RWPE1 (cell line): ENCODE data around the gene PYGO2.

Experiments used
- CTCF ChIA-PET: fragments of 350-600 bp; sonication (Branson Sonifier 250); formaldehyde crosslinking; extraction: SDS; loops from one replicate; lab custom pipeline; 2021; lab: Yijun Ruan, JAX
- POLR2A ChIA-PET: fragments of 400-600 bp; formaldehyde crosslinking; extraction: SDS; loops from one replicate; lab custom pipeline; 2020; ENCODE audit warnings: antibody characterized with exemption; ENCODE audit not compliant: low non-redundant PET; lab: Yijun Ruan, JAX
- DNase-seq: peaks from one replicate; pipeline ENCODE4 v3.0.0; 2012; ENCODE audit warnings: low spot score
- H3K27ac ChIP-seq: fragments of 450-650 bp; 2 replicates; pipeline ENCODE4 v1.5.1; 2017
- CTCF ChIP-seq: fragments of 450-650 bp; conservative IDR thresholded peaks from 2 replicates; pipeline ENCODE4 v1.5.1; 2017; ENCODE audit warnings: low read depth, mild to moderate bottlenecking

The PYGO2 gene

GRCh38 chr1:154955718-154956543 lies 5.7 kb downstream of the PYGO2 start, which contains the start of gene PBXIP1:
TSS of gene PBXIP1 (minus strand) at chr1:154956099. CDS start at chr1:154953721, 2,378 bp downstream.
- DNase-seq = peak; percentile 98
- peak within 1 kb of the TSS; percentile 80 for H3K27ac ChIP-seq
- POLR2A ChIA-PET = interaction anchor here (0.6 to 0.7 kb wide), 3 partner anchors 10 to 29 kb away, joined by 3 to 4 read pairs (median 3); partner anchors contain the start of gene SHC1
- TF ChIP-seq CTCF = peak; percentile 52
- CTCF ChIA-PET = interaction anchor here (0.7 to 1.3 kb wide), 5 partner anchors 34 to 136 kb away, joined by 3 to 5 read pairs (median 4); partner anchors contain the start of gene LENEP

- peak overlapping the region; percentile 80 for H3K27ac ChIP-seq
- ChIA-PET CTCF (interaction anchor here (0.7 to 1.3 kb wide), 3 partner anchors 38 to 137 kb away, joined by 3 to 4 read pairs (median 4); partner anchors contain the start of gene LENEP), POLR2A (interaction anchor here (0.6 to 0.7 kb wide), 3 partner anchors 9 to 30 kb away, joined by 3 to 4 read pairs (median 3); partner anchors contain the start of gene SHC1)
- TF ChIP-seq CTCF = no peak
- DNase-seq = no peak
Measured at GRCh38 chr1:154955039-154955717, 6.4 kb downstream of the PYGO2 start.

- no peak for DNase-seq
- H3K27ac ChIP-seq = no peak overlapping the region
- POLR2A ChIA-PET = no interaction called here
- no peak for TF ChIP-seq CTCF
- CTCF ChIA-PET = interaction anchor here (0.6 kb wide), 1 partner anchor 1008 kb away, joined by 3 read pairs; the partner anchor contains the start of gene DENND4B
Measured at GRCh38 chr1:154954541-154954940, 7.0 kb downstream of the PYGO2 start.

GRCh38 chr1:154953611-154954038 lies 8.0 kb downstream of the PYGO2 start:
- TF ChIP-seq CTCF = no peak
- ChIA-PET POLR2A (interaction anchor here (0.6 kb wide), 1 partner anchor 31 kb away, joined by 4 read pairs; no protein-coding TSS in a partner anchor), CTCF (interaction anchor here (0.5 to 0.6 kb wide), 2 partner anchors 22 to 108 kb away, joined by 4 to 5 read pairs; no protein-coding TSS in a partner anchor)
- no peak for DNase-seq
- no peak overlapping the region for H3K27ac ChIP-seq

- ChIA-PET POLR2A (no interaction called here), CTCF (no interaction called here)
- TF ChIP-seq CTCF = no peak
- H3K27ac ChIP-seq = no peak overlapping the region
- no peak for DNase-seq
Measured at GRCh38 chr1:154952664-154953063, 8.9 kb downstream of the PYGO2 start.
